Right ventricle myocardium inferior (tissue), 1 donor: Measurements from ENCODE around the gene NEGR1. TPM values are rescaled to one million over a fixed set of nuclear protein-coding genes. Genes with fewer than 3 reads are reported as not detected.

Experiments used
- ATAC-seq: fragments of 200-7000 bp; cut with Tn5 transposase; one replicate; pipeline ENCODE4 v1.9.1; 2020; ENCODE audit warnings: mild to moderate bottlenecking, moderate library complexity
- DNase-seq: peaks from one replicate; pipeline ENCODE4 v3.0.0; 2021; ENCODE audit errors: missing footprints
- intact Hi-C: fragments of 100-400 bp; cut with DNase I; formaldehyde crosslinking; loops from one replicate; pipeline ENCODE4 v1.11.0; 2022
- total RNA-seq: library from RNA; stranded (reverse); fragmentation: NEBNext Ultra II Directional; extraction: Animal tissue kit (Norgen Biotek cat#: 25700); gene quantifications from one replicate; pipeline ENCODE4 v1.2.1, GENCODE V29; 2021
- donor health status: DM: no; HTN: yes; CAD: no; lungs with severe emphysema.

Gene NEGR1
- total RNA-seq, 1 donor from 2014 or later, result 15.2 TPM

DNA sequence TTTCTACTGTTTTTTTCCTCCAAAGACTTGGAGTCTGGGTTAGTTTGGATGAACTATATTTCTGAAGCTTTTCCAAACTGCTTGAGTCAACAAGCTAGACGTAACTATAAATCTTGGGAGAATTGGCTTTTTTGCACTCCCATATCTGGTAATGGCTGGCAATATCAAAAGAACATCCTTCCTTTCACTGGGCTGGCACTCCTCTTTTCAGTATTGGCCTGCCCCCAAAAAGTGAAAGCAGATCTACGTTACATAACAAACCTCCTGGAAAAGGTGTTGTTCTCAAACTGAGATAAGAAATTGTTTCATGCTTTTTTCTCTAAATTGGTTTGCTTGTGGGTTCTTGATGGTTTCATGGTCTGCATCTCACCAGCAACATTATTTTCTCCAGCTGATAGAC lies 499.3 kb downstream of the NEGR1 start:
- no peak for DNase-seq
- intact Hi-C loops, result no loop called here
- no peak for ATAC-seq

GRCh38 chr1:71781450-71781849 lies 500.9 kb downstream of the NEGR1 start:
- DNase-seq (no peak), ATAC-seq (no peak)
- intact Hi-C loops, result no loop called here

DNA sequence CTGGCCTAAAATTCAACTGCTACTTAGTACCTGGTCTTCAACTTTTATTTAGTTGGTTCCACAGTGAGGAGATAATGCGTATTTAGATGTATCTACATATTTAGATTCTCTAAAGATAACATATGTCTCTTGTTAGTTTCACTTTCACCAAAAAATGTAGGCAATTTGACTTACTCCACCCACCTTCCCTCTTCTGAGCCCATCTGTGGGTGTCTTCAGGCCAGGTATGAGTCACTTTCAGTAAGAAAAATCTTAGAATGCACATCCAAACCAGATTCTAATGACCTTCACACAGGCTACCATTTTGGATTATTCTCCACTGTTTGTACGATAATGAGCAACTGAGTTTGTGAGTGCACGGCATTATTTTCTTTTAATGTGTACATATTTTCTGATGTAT lies 501.7 kb downstream of the NEGR1 start:
- intact Hi-C loops, result no loop called here
- DNase-seq (no peak), ATAC-seq (no peak)

DNA sequence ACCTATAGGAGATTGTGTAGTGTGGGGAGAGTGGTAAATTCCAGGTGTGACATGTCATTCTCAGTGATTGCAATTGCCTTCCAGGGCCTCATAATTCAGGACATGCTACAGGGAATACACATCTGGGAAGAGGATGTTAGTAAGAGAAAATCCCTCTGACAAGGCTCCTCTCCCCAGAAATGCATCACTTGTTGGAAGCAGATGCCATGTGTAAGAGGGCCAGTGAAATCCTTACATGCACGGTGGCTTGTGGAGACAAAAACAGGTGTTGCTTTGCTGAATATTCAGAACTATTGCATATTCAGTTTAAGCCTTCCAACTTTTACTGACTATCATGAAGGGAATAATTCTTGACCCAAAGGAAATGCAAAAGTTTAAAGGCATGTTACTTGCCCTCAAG lies 503.4 kb downstream of the NEGR1 start:
- DNase-seq, result no peak
- ATAC-seq, result no peak
- intact Hi-C loops, result no loop called here

- intact Hi-C loops, result no loop called here
- ATAC-seq, result peak; percentile 62
- DNase-seq, result no peak
Measured at GRCh38 chr1:71777094-71777493, 505.2 kb downstream of the NEGR1 start.

DNA sequence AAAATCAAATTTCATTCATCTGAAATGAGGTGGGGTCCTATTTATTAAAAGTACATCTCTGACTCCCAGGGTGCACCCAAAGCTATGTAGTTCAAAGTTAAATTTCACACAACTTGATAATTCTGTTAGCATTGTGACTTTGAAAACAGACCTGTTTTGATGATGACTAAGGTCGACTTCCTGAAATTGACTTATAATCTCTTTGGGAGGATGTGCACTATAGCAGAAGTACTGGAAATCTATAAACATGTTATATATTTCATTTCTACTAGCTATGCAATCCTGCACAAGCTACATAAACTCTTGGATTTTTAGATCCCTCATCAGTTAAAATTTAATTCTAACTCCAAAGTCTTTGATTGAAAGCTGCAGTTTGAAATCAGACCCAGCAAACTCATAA lies 507.6 kb downstream of the NEGR1 start:
- ATAC-seq (no peak), DNase-seq (no peak)
- intact Hi-C loops, result no loop called here

- intact Hi-C loops, result no loop called here
- ATAC-seq, result no peak
- DNase-seq, result no peak
Measured at GRCh38 chr1:71770121-71770520, 512.2 kb downstream of the NEGR1 start.

DNA sequence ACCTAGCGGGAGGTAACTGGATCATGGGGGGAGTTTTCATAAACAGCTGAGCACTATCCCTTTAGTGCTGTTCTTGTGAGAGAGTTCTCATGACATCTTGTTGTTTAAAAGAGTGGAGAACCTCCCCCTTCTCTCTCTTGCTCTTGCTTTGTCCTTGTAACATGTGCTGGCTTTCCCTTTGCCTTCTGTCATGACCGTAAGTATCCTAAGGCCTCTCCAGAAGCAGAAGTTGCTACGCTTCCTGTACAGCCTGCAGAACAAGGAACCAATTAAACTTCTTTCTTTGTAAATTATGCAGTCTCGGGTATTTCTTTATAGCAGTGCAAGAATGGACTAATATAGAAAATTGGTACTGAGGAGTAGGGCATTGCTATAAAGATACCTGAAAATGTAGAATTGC lies 515.6 kb downstream of the NEGR1 start:
- ATAC-seq (no peak), DNase-seq (no peak)
- intact Hi-C loops, result no loop called here

DNA sequence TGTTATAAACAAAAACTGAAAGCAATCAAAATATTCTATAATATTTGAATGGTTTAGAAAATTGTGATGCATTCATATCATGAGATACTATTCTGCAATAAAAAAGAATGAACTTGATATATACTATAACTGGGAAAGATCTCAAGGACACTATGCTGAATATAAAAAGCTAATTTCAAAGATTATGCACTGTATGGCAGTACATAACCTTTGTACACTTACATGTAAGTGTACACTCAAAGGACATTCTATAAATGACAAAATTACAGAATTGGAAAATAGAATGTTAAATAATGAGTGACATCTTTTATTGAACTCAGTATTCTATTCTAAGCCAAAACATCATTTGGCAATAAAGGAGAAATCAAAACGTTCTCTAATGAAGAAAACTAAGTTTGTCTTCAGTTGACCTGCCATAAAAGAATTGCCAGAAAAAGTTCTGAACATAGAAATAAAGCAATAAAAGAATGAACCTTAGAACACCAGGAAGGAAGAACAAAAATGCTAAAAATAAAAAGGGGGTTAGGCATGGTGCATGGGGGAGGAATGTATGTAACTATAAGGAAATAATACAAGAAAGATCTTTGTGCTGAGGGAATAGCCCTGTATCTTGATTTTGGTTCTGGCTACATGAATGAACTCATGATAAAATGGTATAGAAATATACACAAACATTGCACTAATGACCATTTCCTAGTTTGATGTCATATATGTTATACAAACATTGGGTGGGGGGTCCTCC lies 519.7 kb downstream of the NEGR1 start:
- DNase-seq (no peak), ATAC-seq (no peak)
- intact Hi-C loops, result no loop called here

GRCh38 chr1:71755441-71755840 lies 526.9 kb downstream of the NEGR1 start:
- DNase-seq (no peak), ATAC-seq (no peak)
- intact Hi-C loops, result no loop called here

- intact Hi-C loops, result no loop called here
- ATAC-seq (no peak), DNase-seq (no peak)
Measured at GRCh38 chr1:71753746-71754145, 528.6 kb downstream of the NEGR1 start.

- intact Hi-C loops, result no loop called here
- DNase-seq, result no peak
- no peak for ATAC-seq
Measured at GRCh38 chr1:71745326-71745725, 537.0 kb downstream of the NEGR1 start.

DNA sequence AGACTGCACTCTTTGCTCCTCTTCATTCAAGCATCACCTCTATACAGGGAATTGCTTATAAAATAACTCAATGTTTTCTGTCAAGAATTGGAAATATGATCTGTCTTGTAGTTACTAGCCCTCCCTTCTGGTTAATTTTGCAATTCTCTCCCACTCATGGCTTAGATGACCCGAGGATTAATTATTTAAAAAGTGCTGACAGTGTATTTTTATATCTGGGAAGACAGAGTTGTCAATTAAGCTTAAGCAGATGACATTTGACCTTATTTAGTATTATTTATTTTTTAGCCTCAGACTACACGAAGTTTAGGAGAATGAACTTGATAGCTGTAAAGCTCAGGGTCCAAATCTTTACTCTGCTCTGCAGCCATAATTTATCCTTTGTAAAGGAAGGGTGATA lies 538.5 kb downstream of the NEGR1 start:
- ATAC-seq (no peak), DNase-seq (no peak)
- intact Hi-C loops, result no loop called here

DNA sequence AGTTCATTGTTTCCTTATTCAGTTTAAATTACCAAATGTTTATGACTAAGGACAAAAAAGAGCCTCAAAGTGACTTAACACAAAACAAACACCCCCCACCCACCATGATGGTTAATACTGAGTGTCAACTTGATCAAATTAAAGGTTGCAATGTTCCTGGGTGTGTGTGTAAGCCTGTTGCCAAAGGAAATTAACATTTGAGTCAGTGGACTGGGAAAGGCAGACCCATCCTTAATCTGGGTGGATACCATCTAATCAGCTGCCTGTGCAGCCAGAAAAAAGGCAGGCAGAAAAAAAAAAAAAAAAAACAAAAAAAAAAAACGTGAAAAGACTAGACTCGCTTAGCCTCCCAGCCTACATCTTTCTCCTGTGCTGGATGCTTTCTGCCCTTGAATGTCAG lies 543.4 kb downstream of the NEGR1 start:
- no peak for DNase-seq
- intact Hi-C loops, result no loop called here
- ATAC-seq, result no peak

GRCh38 chr1:71738256-71738655 lies 544.1 kb downstream of the NEGR1 start:
- DNase-seq (peak; percentile 9), ATAC-seq (no peak)
- intact Hi-C loops, result no loop called here

DNA sequence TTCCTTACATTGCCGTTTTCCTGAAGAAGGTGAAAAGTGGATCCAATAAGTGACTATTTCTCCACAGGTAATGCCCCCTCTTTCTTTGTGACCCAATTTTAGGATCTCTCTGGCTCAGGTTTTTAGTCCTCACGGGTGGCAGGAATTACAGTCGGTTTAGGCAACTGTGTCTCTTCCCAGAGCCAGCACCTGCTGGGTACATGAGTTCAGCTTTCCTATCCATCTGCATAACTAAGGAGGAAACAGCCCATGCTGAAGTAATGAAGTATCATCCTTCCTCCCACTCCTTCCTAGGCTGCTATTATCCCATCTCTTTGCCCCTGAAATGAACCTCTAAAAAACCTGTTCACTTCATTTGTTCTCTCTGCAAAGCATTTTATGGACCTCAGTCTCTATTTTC lies 544.6 kb downstream of the NEGR1 start:
- no peak for DNase-seq
- no peak for ATAC-seq
- intact Hi-C loops, result no loop called here

DNA sequence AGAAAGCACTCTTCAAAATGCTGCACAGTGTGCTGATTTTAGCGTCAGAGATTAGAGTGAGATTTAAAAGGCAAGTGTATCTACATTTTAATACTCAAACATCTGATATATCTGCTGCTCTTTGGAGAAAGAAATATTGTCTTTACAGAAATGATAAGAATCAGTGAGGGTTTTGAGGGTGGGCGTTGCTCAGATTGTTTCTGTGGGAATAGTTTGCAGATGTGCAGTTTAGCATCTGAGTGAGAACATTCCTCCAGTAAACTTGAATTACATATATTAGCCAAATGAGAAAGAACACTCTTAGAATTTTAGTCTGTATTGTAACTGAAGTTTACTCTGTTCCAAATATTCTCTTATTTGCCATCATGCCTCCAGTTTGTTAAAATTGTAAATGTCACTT lies 549.2 kb downstream of the NEGR1 start:
- intact Hi-C loops, result no loop called here
- DNase-seq (no peak), ATAC-seq (no peak)

DNA sequence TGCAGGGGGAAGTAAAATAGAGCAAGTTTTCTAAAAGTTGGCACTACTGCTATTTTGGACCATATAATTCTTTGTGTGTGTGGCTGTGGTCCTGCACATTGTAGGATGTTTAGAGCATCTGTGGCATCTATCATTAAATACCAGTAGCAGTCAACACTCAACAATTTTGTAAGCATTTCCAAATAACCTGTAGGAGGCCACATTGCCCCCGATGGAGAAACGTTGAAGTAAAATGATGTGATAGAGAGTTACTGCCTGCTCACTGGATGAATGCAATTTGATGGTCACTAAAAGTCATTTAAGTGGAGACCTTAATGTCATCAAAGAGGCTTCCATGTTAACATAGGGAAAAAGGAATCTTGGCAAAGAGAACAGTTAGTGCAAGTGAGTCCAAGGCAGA lies 560.8 kb downstream of the NEGR1 start:
- intact Hi-C loops, result no loop called here
- ATAC-seq, result no peak

GRCh38 chr1:71719330-71719729 lies 563.0 kb downstream of the NEGR1 start:
- ATAC-seq, result no peak
- DNase-seq, result no peak
- intact Hi-C loops, result no loop called here

More for the DNA sequence above, 560.8 kb downstream of the NEGR1 start:
- DNase-seq, result no peak

GRCh38 chr1:71717186-71717585 lies 565.2 kb downstream of the NEGR1 start:
- no peak for DNase-seq
- ATAC-seq, result no peak
- intact Hi-C loops, result no loop called here

- intact Hi-C loops, result no loop called here
- DNase-seq (no peak), ATAC-seq (no peak)
Measured at GRCh38 chr1:71711456-71711855, 570.9 kb downstream of the NEGR1 start.
